Endothelial cell of umbilical vein (primary cell): ENCODE data around the gene SPAG6. TPM values are rescaled to one million over a fixed set of nuclear protein-coding genes. Genes with fewer than 3 reads are reported as not detected.

Experiments
- BruUV-seq: library from RNA; stranded (reverse); fragments of 400-500 nt; replicated peaks from 2 replicates; lab custom pipeline; 2021; lab: Mats Ljungman, UMichigan
- CTCF ChIA-PET: fragments of 300-600, 350-600 bp; sonication (Branson Sonifier 250); formaldehyde crosslinking; loops from one replicate; lab custom pipeline; 2021; ENCODE audit warnings: antibody characterized with exemption, inconsistent platforms; lab: Charles Lee
- POLR2A ChIA-PET: fragments of 300-600, 350-600 bp; sonication (Branson Sonifier 250); formaldehyde crosslinking; loops from one replicate; lab custom pipeline; 2021; ENCODE audit warnings: antibody characterized with exemption, inconsistent platforms; lab: Charles Lee
- DNase-seq: peaks from one replicate; pipeline ENCODE4 v3.0.0-alpha.2; 2011; ENCODE audit warnings: low read depth, low spot score
- FAIRE-seq: peaks from 2 replicates; lab custom pipeline; 2011; peaks lifted over from hg19 to GRCh38; lab: Jason Lieb, UNC
- H2AFZ ChIP-seq: 2 replicates; pipeline ENCODE4 v1.6.0; 2012; ENCODE audit warnings: low read depth, low read length, control low read depth, inconsistent platforms
- H3K27ac ChIP-seq: 2 replicates; pipeline ENCODE4 v1.5.1; 2011; ENCODE audit warnings: low read depth, mild to moderate bottlenecking, control low read depth, low read length, moderate library complexity; ENCODE audit not compliant: insufficient read depth
- H3K27me3 ChIP-seq, 2 experiments: 2 replicates each; pipeline versions ENCODE4 v1.6.0 to v1.6.1; 2011; ENCODE audit warnings: low read length in 2 of 2, mixed read lengths in 1 of 2; ENCODE audit not compliant: control insufficient read depth in 2 of 2, insufficient read depth in 2 of 2
- H3K36me3 ChIP-seq, 2 experiments: 2 replicates in 1 of 2; 3 replicates in 1 of 2; pipeline ENCODE4 v1.5.1; 2011; ENCODE audit warnings: low read length in 2 of 2, mild to moderate bottlenecking in 1 of 2, moderate library complexity in 1 of 2; ENCODE audit not compliant: control insufficient read depth in 2 of 2, insufficient read depth in 2 of 2; ENCODE audit errors: extremely low read depth in 1 of 2
- H3K4me1 ChIP-seq: 3 replicates; pipeline ENCODE4 v1.5.1; 2011; ENCODE audit warnings: mild to moderate bottlenecking, low read length; ENCODE audit not compliant: control insufficient read depth, insufficient read depth; ENCODE audit errors: extremely low read depth
- H3K4me2 ChIP-seq: 2 replicates; pipeline ENCODE4 v1.6.1; 2011; ENCODE audit warnings: low read length, control low read depth, mixed read lengths; ENCODE audit not compliant: insufficient read depth
- H3K4me3 ChIP-seq, 3 experiments: fragments of 200-600 bp in 1 of 3; sonication (generic), shearing (Covaris generic) in 1 of 3; replicated peaks in 1 of 3; 2 replicates each; pipeline ENCODE4 v1.5.1; 2011 to 2016; ENCODE audit warnings: control low read depth in 3 of 3, low read length in 3 of 3, mild to moderate bottlenecking in 2 of 3, inconsistent platforms in 1 of 3, low read depth in 1 of 3, moderate library complexity in 1 of 3; ENCODE audit not compliant: insufficient read depth in 1 of 3
- H3K79me2 ChIP-seq: 2 replicates; pipeline ENCODE4 v1.6.0; 2012; ENCODE audit warnings: low read length, inconsistent platforms; ENCODE audit not compliant: control insufficient read depth, insufficient read depth
- H3K9ac ChIP-seq: replicated peaks from 2 replicates; pipeline ENCODE3; 2011; ENCODE audit warnings: low read length, control low read depth; ENCODE audit not compliant: insufficient read depth; ENCODE audit errors: extremely low read depth
- H3K9me1 ChIP-seq: replicated peaks from 3 replicates; pipeline ENCODE4 v1.6.0; 2011; ENCODE audit warnings: mild to moderate bottlenecking, low read length; ENCODE audit not compliant: control insufficient read depth, insufficient read depth; ENCODE audit errors: extremely low read depth
- H3K9me3 ChIP-seq: replicated peaks from 2 replicates; pipeline ENCODE4 v1.5.1; 2012; ENCODE audit warnings: low read length, inconsistent platforms; ENCODE audit not compliant: control insufficient read depth, insufficient read depth
- H4K20me1 ChIP-seq: replicated peaks from 2 replicates; pipeline ENCODE3; 2011; ENCODE audit warnings: mild to moderate bottlenecking, low read length; ENCODE audit not compliant: control insufficient read depth, insufficient read depth; ENCODE audit errors: extremely low read depth
- EZH2 ChIP-seq: IDR thresholded peaks from 2 replicates; pipeline ENCODE4 v1.6.1; 2012; ENCODE audit warnings: borderline replicate concordance, low read depth, mild to moderate bottlenecking, moderate library complexity, low read length, inconsistent platforms; ENCODE audit not compliant: severe bottlenecking
- FOS ChIP-seq: IDR thresholded peaks from 2 replicates; pipeline ENCODE4 v1.6.1; 2011; ENCODE audit warnings: mild to moderate bottlenecking, low read length, moderate library complexity, borderline replicate concordance; ENCODE audit not compliant: insufficient read depth
- GATA2 ChIP-seq: IDR thresholded peaks from 2 replicates; pipeline ENCODE4 v1.7.0; 2011; ENCODE audit warnings: low read depth, mild to moderate bottlenecking, moderate library complexity, mixed read lengths, low read length; ENCODE audit not compliant: insufficient read length, insufficient read depth
- JUN ChIP-seq: IDR thresholded peaks from 2 replicates; pipeline ENCODE4 v1.6.1; 2011; ENCODE audit warnings: borderline replicate concordance, low read depth; ENCODE audit not compliant: insufficient read length, insufficient read depth
- MYC ChIP-seq: IDR thresholded peaks from one replicate; pipeline ENCODE4 v1.6.1; 2011; ENCODE audit warnings: mild to moderate bottlenecking, low read depth, low read length
- POLR2A ChIP-seq: IDR thresholded peaks from 2 replicates; pipeline ENCODE4 v1.6.1; 2012; ENCODE audit warnings: low read depth, mild to moderate bottlenecking, control low read depth, low read length
- POLR2AphosphoS5 ChIP-seq: IDR thresholded peaks from 2 replicates; pipeline ENCODE4 v1.6.1; 2012; ENCODE audit warnings: low read depth, mild to moderate bottlenecking, control low read depth, low read length, moderate library complexity; ENCODE audit not compliant: insufficient read depth
- dilution Hi-C: fragments of 300-500 bp; cut with MboI; formaldehyde crosslinking; loops from one replicate; pipeline ENCODE4 v1.15.0; 2019; ENCODE audit warnings: low sequenced_read_pairs; ENCODE audit not compliant: extremely low pct_ligation_motif_present
- intact Hi-C: fragments of 100-400 bp; cut with micrococcal nuclease; formaldehyde crosslinking; loops from one replicate; pipeline ENCODE4 v1.10.0; 2022
- polyA plus RNA-seq, 4 experiments: library from polyadenylated mRNA; depleted of rRNA in 3 of 4; stranded (reverse) in 3 of 4; unstranded in 1 of 4; fragments of >200 nt; gene quantifications; 2 replicates each; pipeline versions ENCODE4 v1.2.1 to v1.2.3, GENCODE V29; 2011 to 2012; ENCODE audit warnings: missing spikeins in 1 of 4
- total RNA-seq: library from RNA; stranded (reverse); gene quantifications from 2 replicates; pipeline ENCODE4 v1.2.3, GENCODE V29; 2021
- TF ChIP-seq, protein P1 (sequence below), 2 donors: IDR thresholded peaks; 1 replicate in 1 of 2; 2 replicates in 1 of 2; pipeline ENCODE4 v1.5.1; 2011; ENCODE audit warnings: low read length in 2 of 2, mild to moderate bottlenecking in 2 of 2, moderate library complexity in 2 of 2, control low read depth in 1 of 2, inconsistent platforms in 1 of 2, low read depth in 1 of 2; ENCODE audit not compliant: insufficient read depth in 1 of 2; ENCODE audit errors: extremely low read depth in 1 of 2
- TF ChIP-seq, protein P2 (sequence below): IDR thresholded peaks from 2 replicates; pipeline ENCODE4 v1.6.1; 2011; ENCODE audit not compliant: insufficient read depth, insufficient read length

The SPAG6 gene
- total and polyA plus RNA-seq, 2 donors (not counting 3 experiments of a cell fraction or from before 2014, with no cell fraction given), result not detected

DNA sequence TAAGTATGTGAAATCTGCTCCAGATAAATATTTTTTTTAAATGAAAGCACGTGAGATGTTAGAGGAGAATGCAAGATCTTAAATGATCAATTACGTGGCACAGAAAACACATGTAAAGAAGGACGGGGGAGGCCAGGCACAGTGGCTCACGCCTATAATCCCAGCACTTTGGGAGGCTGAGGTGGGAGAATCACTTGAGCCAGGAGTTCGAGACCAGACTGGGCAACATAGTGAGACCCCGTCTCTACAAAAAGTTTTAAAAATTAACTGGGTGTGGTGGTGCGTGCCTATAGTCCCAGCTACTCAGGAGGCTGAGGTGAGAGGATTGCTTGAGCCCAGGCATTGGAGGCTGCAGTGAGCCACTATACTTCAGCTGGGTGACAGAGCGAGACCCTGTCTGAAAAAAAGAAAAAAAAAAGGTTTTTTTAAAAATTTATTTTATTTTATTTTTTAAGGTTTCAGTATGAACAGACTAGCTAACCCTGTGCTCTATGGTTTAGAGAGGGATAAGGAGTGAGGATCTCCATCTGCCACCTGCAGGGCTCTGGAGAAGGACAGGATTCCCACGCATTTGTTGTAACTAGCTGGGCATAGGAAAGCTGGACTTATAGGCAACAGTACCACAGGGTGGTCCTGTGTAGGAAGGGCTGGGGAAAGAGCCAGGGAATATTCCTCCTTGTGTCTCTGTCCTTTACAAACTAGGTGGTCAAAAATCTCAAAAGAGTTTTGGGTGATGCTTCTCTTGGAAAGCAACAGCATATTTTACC, 113.2 kb downstream of the SPAG6 start:
- no peak overlapping the region for H3K9ac ChIP-seq
- H3K79me2 ChIP-seq, result no peaks in the 10 kb centered on the region
- no TSS peak for BruUV-seq
- POLR2A ChIA-PET, result no interaction called here
- H3K4me2 ChIP-seq, result no peak overlapping the region
- H3K9me1 ChIP-seq, result no peaks in the 10 kb centered on the region
- no peaks in the 10 kb centered on the region for H4K20me1 ChIP-seq
- dilution Hi-C loops (no loop called here), intact Hi-C loops (no loop called here)
- DNase-seq (no peak), FAIRE-seq (no peak)
- no peaks in the 10 kb centered on the region for H3K36me3 ChIP-seq
- no peaks in the 10 kb centered on the region for H3K9me3 ChIP-seq
- H2AFZ ChIP-seq, result no peak overlapping the region
- H3K27me3 ChIP-seq, result peaks cover 2 to 5% of the 10 kb centered on the region in 2 experiments
- no peaks in the 10 kb centered on the region for H3K4me1 ChIP-seq
- CTCF ChIA-PET, result no interaction called here
- H3K4me3 ChIP-seq, result no peak overlapping the region
- no peak for TF ChIP-seq JUN
- TF ChIP-seq, protein P1, sequence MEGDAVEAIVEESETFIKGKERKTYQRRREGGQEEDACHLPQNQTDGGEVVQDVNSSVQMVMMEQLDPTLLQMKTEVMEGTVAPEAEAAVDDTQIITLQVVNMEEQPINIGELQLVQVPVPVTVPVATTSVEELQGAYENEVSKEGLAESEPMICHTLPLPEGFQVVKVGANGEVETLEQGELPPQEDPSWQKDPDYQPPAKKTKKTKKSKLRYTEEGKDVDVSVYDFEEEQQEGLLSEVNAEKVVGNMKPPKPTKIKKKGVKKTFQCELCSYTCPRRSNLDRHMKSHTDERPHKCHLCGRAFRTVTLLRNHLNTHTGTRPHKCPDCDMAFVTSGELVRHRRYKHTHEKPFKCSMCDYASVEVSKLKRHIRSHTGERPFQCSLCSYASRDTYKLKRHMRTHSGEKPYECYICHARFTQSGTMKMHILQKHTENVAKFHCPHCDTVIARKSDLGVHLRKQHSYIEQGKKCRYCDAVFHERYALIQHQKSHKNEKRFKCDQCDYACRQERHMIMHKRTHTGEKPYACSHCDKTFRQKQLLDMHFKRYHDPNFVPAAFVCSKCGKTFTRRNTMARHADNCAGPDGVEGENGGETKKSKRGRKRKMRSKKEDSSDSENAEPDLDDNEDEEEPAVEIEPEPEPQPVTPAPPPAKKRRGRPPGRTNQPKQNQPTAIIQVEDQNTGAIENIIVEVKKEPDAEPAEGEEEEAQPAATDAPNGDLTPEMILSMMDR (IDR thresholded peaks at IDR 0.05; ENCODE audit: extremely low read depth in 1 of 2, insufficient read depth in 1 of 2, low read depth in 1 of 2, low read length in 2 of 2), result no peak
- TF ChIP-seq FOS, result no peak
- no peak for TF ChIP-seq EZH2
- no peak for TF ChIP-seq GATA2
- TF ChIP-seq, protein P2, sequence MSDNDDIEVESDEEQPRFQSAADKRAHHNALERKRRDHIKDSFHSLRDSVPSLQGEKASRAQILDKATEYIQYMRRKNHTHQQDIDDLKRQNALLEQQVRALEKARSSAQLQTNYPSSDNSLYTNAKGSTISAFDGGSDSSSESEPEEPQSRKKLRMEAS, result no peak
- no peak for TF ChIP-seq MYC
- no peak for TF ChIP-seq POLR2AphosphoS5
- no peak for TF ChIP-seq POLR2A
- H3K27ac ChIP-seq, result no peak overlapping the region
